Panc1 (cell line): Measurements from ENCODE around the gene CDC14B.

Experiments used
- SIN3A ChIP-seq: IDR thresholded peaks from 2 replicates; pipeline ENCODE4 v1.6.1; 2012; ENCODE audit warnings: low read depth, mild to moderate bottlenecking, low read length, moderate library complexity, borderline replicate concordance; ENCODE audit not compliant: insufficient read depth
- TCF7L2 ChIP-seq: IDR thresholded peaks from 2 replicates; pipeline ENCODE4 v1.6.1; 2011; ENCODE audit warnings: mild to moderate bottlenecking, low read depth, low read length, inconsistent platforms
- TF ChIP-seq, protein P1 (sequence below): fragments of 450-650 bp; IDR thresholded peaks from 2 replicates; pipeline ENCODE4 v1.5.1; 2017; ENCODE audit warnings: mild to moderate bottlenecking
- TF ChIP-seq, protein P2 (sequence below), 2 experiments: IDR thresholded peaks; 2 replicates each; pipeline ENCODE4 v1.6.1; 2011 to 2012; ENCODE audit warnings: low read depth in 2 of 2, control low read depth in 1 of 2, low read length in 1 of 2, mild to moderate bottlenecking in 1 of 2, moderate library complexity in 1 of 2; ENCODE audit not compliant: insufficient read depth in 1 of 2

DNA sequence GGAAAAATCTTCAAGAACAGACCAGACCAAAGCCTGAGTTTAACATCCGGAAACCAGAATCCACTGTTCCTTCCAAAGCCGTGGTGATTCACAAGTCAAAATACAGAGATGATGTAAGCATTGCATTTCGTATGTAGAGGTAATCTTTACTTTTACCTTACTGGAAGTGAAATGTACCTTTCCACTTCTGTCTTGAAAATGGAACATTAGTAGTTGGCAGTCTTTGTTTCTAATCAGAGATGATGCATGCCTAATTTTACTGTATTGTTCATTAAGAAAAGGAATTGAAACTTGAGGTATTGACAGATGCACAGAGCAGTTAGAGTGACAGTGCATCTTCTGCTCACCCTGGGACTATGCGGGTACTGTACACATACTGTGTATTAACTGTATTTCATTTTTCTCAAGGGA, 135.1 kb downstream of the CDC14B start:
- TF ChIP-seq, protein P1, sequence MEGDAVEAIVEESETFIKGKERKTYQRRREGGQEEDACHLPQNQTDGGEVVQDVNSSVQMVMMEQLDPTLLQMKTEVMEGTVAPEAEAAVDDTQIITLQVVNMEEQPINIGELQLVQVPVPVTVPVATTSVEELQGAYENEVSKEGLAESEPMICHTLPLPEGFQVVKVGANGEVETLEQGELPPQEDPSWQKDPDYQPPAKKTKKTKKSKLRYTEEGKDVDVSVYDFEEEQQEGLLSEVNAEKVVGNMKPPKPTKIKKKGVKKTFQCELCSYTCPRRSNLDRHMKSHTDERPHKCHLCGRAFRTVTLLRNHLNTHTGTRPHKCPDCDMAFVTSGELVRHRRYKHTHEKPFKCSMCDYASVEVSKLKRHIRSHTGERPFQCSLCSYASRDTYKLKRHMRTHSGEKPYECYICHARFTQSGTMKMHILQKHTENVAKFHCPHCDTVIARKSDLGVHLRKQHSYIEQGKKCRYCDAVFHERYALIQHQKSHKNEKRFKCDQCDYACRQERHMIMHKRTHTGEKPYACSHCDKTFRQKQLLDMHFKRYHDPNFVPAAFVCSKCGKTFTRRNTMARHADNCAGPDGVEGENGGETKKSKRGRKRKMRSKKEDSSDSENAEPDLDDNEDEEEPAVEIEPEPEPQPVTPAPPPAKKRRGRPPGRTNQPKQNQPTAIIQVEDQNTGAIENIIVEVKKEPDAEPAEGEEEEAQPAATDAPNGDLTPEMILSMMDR = no peak
- no peak for TF ChIP-seq TCF7L2
- TF ChIP-seq, protein P2, sequence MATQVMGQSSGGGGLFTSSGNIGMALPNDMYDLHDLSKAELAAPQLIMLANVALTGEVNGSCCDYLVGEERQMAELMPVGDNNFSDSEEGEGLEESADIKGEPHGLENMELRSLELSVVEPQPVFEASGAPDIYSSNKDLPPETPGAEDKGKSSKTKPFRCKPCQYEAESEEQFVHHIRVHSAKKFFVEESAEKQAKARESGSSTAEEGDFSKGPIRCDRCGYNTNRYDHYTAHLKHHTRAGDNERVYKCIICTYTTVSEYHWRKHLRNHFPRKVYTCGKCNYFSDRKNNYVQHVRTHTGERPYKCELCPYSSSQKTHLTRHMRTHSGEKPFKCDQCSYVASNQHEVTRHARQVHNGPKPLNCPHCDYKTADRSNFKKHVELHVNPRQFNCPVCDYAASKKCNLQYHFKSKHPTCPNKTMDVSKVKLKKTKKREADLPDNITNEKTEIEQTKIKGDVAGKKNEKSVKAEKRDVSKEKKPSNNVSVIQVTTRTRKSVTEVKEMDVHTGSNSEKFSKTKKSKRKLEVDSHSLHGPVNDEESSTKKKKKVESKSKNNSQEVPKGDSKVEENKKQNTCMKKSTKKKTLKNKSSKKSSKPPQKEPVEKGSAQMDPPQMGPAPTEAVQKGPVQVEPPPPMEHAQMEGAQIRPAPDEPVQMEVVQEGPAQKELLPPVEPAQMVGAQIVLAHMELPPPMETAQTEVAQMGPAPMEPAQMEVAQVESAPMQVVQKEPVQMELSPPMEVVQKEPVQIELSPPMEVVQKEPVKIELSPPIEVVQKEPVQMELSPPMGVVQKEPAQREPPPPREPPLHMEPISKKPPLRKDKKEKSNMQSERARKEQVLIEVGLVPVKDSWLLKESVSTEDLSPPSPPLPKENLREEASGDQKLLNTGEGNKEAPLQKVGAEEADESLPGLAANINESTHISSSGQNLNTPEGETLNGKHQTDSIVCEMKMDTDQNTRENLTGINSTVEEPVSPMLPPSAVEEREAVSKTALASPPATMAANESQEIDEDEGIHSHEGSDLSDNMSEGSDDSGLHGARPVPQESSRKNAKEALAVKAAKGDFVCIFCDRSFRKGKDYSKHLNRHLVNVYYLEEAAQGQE (IDR thresholded peaks at IDR 0.05; ENCODE audit: insufficient read depth in 1 of 2, low read depth in 2 of 2, low read length in 1 of 2) = no peak
- no peak for TF ChIP-seq SIN3A
